Measurements from ENCODE around the gene WNT2.

The WNT2 gene

GRCh38 chr7:117231047-117231359 is 91.9 kb downstream of the WNT2 start:
- in situ Hi-C loops (cut with HindIII; ENCODE audit: low pct_ligation_motif_present, low pct_unique_long_range_greater_than_20kb, low sequenced_read_pairs): no loop called here
- no peak for DNase-seq

DNA sequence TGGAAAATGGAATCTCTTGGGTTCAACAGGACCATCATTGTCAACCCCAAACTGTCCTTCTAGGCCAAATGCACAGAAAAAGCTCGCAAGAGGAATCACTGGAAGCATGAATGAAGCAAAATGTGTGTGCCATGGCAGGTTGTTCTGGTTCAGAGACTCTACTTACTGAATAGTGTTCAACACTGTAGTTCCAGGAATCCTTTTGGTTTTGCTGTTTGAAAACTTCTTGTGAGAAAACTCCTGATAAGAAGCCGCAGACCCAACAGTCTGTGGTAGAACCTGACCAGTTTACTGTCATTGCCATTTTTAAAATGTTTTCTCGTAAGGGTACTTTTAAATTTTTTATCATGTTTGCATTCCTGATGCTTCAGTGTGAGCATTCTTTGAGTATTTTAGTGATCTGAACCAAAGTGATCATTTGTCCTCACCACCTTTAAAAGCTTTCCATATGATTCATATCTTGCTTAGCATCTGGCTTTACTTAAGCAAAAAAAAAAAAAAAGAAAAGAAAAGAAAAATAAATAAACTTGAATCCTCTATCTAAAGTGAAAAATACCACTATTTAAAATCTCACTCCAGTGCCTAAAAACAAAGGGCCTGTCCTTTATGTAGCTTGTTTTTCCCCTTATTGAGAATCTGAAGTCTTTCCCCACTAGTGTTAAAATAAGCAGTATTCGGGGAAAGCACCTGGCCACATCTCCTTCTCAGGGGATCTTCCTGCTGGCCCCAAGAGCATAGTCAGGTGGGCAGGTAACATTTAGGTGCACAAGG is 92.4 kb downstream of the WNT2 start:
- DNase-seq: no peak
- in situ Hi-C loops (cut with HindIII; ENCODE audit: low pct_ligation_motif_present, low pct_unique_long_range_greater_than_20kb, low sequenced_read_pairs): no loop called here

DNA sequence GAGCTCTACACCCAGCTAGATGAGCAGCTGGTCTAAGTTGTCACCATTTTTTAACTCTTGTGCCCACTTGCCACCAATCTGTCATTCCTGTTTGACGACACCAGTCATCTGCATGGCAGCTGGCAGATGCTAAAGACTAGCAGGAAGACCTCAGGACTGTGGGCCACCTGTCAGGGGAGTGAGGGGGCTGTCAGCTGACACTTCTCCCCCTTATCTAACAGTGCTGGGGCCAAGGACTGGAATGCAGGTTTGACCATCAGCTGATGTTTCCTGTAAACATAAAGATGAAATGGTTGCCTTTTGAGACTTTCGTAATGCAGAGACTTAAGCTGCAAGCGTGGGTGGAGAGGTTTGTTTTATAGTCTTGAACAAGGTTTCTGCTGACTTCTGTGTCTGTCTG is 93.5 kb downstream of the WNT2 start:
- no peak for DNase-seq
- in situ Hi-C loops (cut with HindIII; ENCODE audit: low pct_ligation_motif_present, low pct_unique_long_range_greater_than_20kb, low sequenced_read_pairs): no loop called here

DNA sequence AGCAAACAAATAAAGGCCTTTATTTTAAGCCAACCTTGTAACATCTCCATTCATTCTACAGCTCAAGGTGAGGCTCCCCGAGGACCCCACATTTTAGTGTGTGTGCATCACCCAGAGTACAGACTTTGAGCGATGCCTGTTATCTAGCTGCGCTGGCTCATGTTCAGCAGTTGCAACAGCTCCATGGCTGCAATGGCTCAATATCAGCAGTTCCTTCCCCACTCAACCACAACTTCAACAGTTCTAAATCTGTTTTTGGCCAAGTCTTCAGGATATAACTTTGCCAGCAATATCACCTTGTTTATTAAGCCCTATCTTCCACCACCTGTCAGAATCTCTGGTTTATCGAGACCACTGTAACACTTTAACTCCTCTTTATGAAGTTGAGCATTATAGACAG is 95.8 kb downstream of the WNT2 start:
- DNase-seq: no peak
- in situ Hi-C loops (cut with HindIII; ENCODE audit: low pct_ligation_motif_present, low pct_unique_long_range_greater_than_20kb, low sequenced_read_pairs): no loop called here

DNA sequence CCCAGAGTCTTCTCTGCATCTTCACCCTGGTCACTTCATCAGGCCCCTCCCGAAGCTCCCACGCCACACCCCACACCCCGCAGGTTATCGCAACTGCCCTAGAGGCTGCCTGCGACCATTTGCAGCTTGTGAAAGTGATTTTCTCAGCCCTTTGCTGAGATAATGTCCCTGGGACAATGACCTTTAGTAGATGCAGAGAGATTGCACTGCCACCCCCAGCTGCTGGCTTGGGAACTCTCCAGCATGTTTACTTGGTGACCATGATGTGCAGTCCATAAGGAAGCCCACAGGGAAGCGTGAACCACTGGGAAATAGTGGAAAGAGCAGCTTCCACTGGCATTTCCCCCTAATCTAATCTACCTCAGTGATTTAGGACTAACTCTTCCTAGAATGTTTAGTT is 97.3 kb downstream of the WNT2 start:
- in situ Hi-C loops (cut with HindIII; ENCODE audit: low pct_ligation_motif_present, low pct_unique_long_range_greater_than_20kb, low sequenced_read_pairs): no loop called here
- no peak for DNase-seq
